Immature natural killer cell (primary cell): Measurements from ENCODE around the gene MSH5. TPM values are rescaled to one million over a fixed set of nuclear protein-coding genes. Genes with fewer than 3 reads are reported as not detected.

Experiments used
- DNase-seq, 3 donors: peaks; one replicate each; pipeline ENCODE4 v3.0.0; 2022; ENCODE audit warnings: mixed read lengths in 1 of 3
- H3K27ac Mint-ChIP-seq, 6 donors: one replicate each; pipeline ENCODE4 v1.8.0; 2020; ENCODE audit warnings: mixed read lengths in 6 of 6, mild to moderate bottlenecking in 5 of 6, inconsistent platforms in 4 of 6, moderate library complexity in 3 of 6
- H3K27me3 Mint-ChIP-seq, 3 donors: one replicate each; pipeline ENCODE4 v1.8.0; 2020 to 2021; ENCODE audit warnings: low read depth in 3 of 3, mild to moderate bottlenecking in 3 of 3, mixed read lengths in 3 of 3, moderate library complexity in 3 of 3, inconsistent platforms in 1 of 3
- H3K36me3 Mint-ChIP-seq, 3 donors: one replicate each; pipeline ENCODE4 v1.8.0; 2020; ENCODE audit warnings: mixed read lengths in 3 of 3, inconsistent platforms in 2 of 3, mild to moderate bottlenecking in 2 of 3
- H3K4me1 Mint-ChIP-seq, 2 donors: one replicate each; pipeline ENCODE4 v1.8.0; 2020; ENCODE audit warnings: inconsistent platforms in 2 of 2, mild to moderate bottlenecking in 2 of 2, mixed read lengths in 2 of 2, moderate library complexity in 1 of 2
- H3K4me3 Mint-ChIP-seq, 5 donors: one replicate each; pipeline ENCODE4 v1.8.0; 2020; ENCODE audit warnings: mild to moderate bottlenecking in 5 of 5, mixed read lengths in 5 of 5, inconsistent platforms in 3 of 5, moderate library complexity in 3 of 5
- H3K9me3 Mint-ChIP-seq, 6 donors: one replicate each; pipeline ENCODE4 v1.8.0; 2020; ENCODE audit warnings: mild to moderate bottlenecking in 6 of 6, mixed read lengths in 6 of 6, inconsistent platforms in 4 of 6, moderate library complexity in 3 of 6
- polyA plus RNA-seq, 3 donors: library from polyadenylated mRNA; unstranded; fragments of 300-500 nt; fragmentation: Illumina TruSeq; gene quantifications; one replicate each; pipeline ENCODE4 v1.2.3, GENCODE V29; 2021

MSH5 gene
- polyA plus RNA-seq, 3 donors from 2014 or later: 2.1 to 2.5 TPM; not detected in 1

GRCh38 chr6:31762356-31762755 is 22.6 kb downstream of the MSH5 start, which contains the start of gene SAPCD1:
Gene SAPCD1, plus strand, starts transcription at chr6:31762656. Its CDS starts 399 bp downstream, at chr6:31763055.
- no peak for DNase-seq
- Mint-ChIP-seq H3K4me3 (no peak within 1 kb of the TSS), H3K9me3 (no peaks in the 10 kb centered on the region), H3K36me3 (peaks cover 12 to 30% (median 16%) of the 10 kb centered on the region in 3 donors), H3K27me3 (peaks cover 0 to 2% (median 1%) of the 10 kb centered on the region in 3 donors), H3K27ac (peak within 1 kb of the TSS in 1 of 6 donors; percentile 45), H3K4me1 (no peaks in the 10 kb centered on the region)

GRCh38 chr6:31762878-31763618 is 23.2 kb downstream of the MSH5 start:
- H3K4me3 Mint-ChIP-seq: no peak overlapping the region
- H3K9me3 Mint-ChIP-seq: no peaks in the 10 kb centered on the region
- H3K36me3 Mint-ChIP-seq: peaks cover 12 to 30% (median 16%) of the 10 kb centered on the region in 3 donors
- H3K27me3 Mint-ChIP-seq: peaks cover 0 to 1% (median under 1%) of the 10 kb centered on the region in 3 donors
- H3K27ac Mint-ChIP-seq: no peak overlapping the region
- DNase-seq: no peak
- H3K4me1 Mint-ChIP-seq: no peaks in the 10 kb centered on the region

GRCh38 chr6:31763619-31763940 is 23.8 kb downstream of the MSH5 start:
- Mint-ChIP-seq H3K9me3 (no peaks in the 10 kb centered on the region), H3K4me3 (no peak overlapping the region), H3K27ac (peak overlapping the region in 1 of 6 donors; percentile 82), H3K4me1 (no peaks in the 10 kb centered on the region), H3K36me3 (peaks cover 12 to 30% (median 16%) of the 10 kb centered on the region in 3 donors), H3K27me3 (peaks cover 0 to 1% (median 0%) of the 10 kb centered on the region in 3 donors)
- DNase-seq: no peak

DNA sequence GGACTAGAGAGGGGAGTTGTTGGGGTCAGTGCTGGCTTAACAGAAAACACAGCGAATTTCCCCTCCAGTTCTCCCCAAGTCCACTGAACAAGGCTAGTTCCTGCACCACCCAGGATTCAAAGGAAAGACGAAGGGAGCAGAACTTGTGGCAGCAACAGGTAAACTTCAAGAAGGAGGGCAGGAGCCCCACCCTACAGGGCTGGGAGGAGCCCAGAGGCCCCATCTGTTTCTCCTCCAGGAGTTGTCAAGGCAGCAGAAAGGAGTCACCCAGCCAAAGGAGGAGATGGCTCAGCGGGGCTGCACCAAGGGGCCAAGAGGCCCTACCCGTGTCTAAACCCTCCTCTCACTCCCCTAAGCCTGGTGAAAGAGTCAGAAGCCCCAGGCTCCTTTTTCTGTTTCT is 24.4 kb downstream of the MSH5 start:
- DNase-seq: no peak
- Mint-ChIP-seq H3K4me1 (peaks cover 0 to 1% of the 10 kb centered on the region in 2 donors), H3K36me3 (peaks cover 12 to 24% (median 13%) of the 10 kb centered on the region in 3 donors), H3K27ac (peak overlapping the region in 1 of 6 donors; percentile 55), H3K4me3 (no peak overlapping the region), H3K27me3 (peaks cover 0 to 1% (median 0%) of the 10 kb centered on the region in 3 donors), H3K9me3 (no peaks in the 10 kb centered on the region)

- H3K4me3 Mint-ChIP-seq: no peak overlapping the region
- peaks cover 5 to 14% (median 8%) of the 10 kb centered on the region in 3 donors for H3K36me3 Mint-ChIP-seq
- H3K27ac Mint-ChIP-seq: no peak overlapping the region
- peaks cover 7 to 8% of the 10 kb centered on the region in 2 donors for H3K4me1 Mint-ChIP-seq
- peaks cover 0 to 1% (median 0%) of the 10 kb centered on the region in 3 donors for H3K27me3 Mint-ChIP-seq
- H3K9me3 Mint-ChIP-seq: no peaks in the 10 kb centered on the region
- no peak for DNase-seq
These were observed 25.7 kb downstream of the MSH5 start for GRCh38 chr6:31765559-31765909.

DNA sequence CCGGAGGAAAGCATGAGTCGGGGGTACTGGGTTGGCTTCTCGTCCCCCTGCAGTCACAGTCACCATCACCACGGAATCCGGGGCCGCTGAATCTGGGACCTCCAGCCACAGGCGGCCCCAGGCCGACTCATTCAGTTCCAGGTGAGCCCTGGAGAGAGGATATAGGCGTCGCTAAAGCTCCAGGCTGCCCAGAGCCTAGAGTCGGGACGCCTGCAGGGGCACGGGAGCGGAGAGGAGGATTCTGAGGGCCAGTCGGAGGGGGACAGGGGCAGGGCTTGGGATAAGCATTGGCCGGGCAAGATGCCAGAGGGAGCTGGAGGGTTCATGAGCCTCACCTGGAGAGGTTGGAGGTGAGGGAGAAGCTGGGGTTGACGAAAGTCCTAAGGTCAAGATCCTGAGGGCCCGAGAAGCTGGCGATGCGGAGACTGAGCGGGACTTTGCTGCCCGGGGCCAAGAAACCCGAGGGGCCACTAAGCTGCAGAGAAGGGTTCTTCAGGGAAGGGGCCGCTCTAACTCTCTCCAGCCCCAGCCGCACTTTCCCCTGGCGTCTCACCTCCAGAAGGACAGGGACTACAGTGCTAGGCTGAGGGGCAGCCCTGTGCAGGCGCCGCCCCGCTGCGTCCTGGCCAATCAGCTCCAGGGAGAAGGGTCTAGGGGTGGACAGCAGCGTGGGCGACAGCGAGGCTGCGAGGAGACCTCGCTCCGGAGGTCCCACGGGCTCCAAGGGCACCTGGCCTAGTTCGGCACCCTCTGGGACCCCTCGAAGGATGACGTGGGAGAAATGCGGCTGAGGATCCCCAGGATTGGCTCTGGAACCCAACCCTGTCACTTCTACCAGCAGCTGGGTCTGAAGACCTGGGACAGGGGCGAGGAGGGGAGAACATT is 26.3 kb downstream of the MSH5 start:
- Mint-ChIP-seq H3K27ac (no peak overlapping the region), H3K27me3 (peaks cover 0 to 1% (median 0%) of the 10 kb centered on the region in 3 donors)

DNA sequence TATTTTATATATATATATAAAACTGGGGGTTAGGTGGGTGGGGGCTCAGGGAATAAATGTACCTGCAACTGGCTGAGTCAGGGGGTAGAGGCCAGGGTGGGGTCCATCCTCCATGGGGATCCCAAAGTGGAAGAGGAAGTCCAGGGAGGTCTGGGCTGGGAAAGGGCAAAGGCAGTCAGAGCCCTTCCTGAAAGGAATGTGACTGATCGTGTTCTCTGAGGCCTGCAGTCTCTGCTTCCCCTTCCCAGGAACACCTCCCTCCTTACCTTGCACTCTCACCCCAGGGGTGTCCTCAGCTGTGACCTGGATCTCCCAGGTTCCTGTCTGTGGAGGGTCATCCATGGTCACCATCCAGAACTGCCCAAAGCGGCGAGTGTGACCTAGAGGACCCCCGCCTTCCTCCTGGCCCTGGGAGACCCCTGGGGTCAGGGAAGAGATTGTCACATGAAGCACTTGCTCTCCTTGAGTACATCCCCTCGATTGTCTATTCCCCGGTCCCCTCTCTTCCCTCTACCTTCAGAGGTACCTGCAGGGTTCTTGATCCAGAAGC is 27.4 kb downstream of the MSH5 start:
- peaks cover 14 to 17% of the 10 kb centered on the region in 2 donors for H3K4me1 Mint-ChIP-seq
- no peak overlapping the region for H3K27ac Mint-ChIP-seq
- no peak for DNase-seq
- H3K36me3 Mint-ChIP-seq: peaks cover 0 to 3% (median 3%) of the 10 kb centered on the region in 3 donors
- H3K27me3 Mint-ChIP-seq: peaks cover 0 to 1% (median 0%) of the 10 kb centered on the region in 3 donors
- no peak overlapping the region for H3K4me3 Mint-ChIP-seq
- no peaks in the 10 kb centered on the region for H3K9me3 Mint-ChIP-seq

More for the DNA sequence above, 26.3 kb downstream of the MSH5 start:
- H3K4me1 Mint-ChIP-seq: peaks cover 9 to 10% of the 10 kb centered on the region in 2 donors
- peaks cover 0 to 8% (median 3%) of the 10 kb centered on the region in 3 donors for H3K36me3 Mint-ChIP-seq
- H3K9me3 Mint-ChIP-seq: no peaks in the 10 kb centered on the region
- DNase-seq: no peak
- no peak overlapping the region for H3K4me3 Mint-ChIP-seq

- Mint-ChIP-seq H3K9me3 (no peaks in the 10 kb centered on the region), H3K36me3 (no peaks in the 10 kb centered on the region), H3K4me3 (no peak overlapping the region), H3K4me1 (peaks cover 20 to 28% of the 10 kb centered on the region in 2 donors), H3K27me3 (peaks cover 0 to 2% (median 1%) of the 10 kb centered on the region in 3 donors), H3K27ac (peak overlapping the region in 2 of 6 donors; percentile 28 to 49)
- no peak for DNase-seq
These were observed 28.8 kb downstream of the MSH5 start for GRCh38 chr6:31768363-31769257.

DNA sequence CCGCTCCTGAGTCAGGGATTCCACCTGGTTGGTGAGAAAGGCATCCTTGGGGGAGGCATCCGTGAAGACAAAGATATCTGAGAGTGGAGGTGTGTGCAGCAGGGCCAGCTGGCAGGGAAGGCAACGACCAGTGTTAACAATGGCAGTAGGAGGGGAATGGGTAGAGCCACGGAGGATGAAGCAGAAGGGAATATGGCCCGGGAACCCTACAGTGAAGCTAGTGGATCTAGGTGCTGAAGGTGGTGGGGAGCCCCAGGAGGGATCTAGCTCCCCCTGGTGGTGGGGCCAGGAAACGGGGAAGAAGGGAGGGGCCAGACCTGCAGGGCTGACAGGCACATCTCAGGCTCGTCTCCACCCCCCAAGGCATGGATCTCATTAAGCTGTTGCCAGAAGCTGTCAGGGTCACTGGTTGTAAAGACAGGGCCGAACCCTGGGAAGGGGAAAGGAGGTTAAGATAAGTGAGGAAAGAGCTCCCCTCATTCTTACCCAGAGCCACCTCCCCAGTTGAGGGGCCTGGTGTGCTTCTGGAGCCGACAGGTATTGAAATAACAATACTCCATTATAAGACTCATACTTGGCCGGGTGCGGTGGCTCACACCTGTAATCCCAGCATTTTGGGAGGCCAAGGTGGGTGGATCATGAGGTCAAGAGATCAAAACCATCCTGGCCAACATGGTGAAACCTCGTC is 30.0 kb downstream of the MSH5 start:
- H3K4me3 Mint-ChIP-seq: no peak overlapping the region
- no peaks in the 10 kb centered on the region for H3K9me3 Mint-ChIP-seq
- H3K27ac Mint-ChIP-seq: peak overlapping the region in 5 of 6 donors; percentile 10 to 66 (median 40)
- peaks cover 0 to 2% (median 1%) of the 10 kb centered on the region in 3 donors for H3K27me3 Mint-ChIP-seq
- peaks cover 20 to 28% of the 10 kb centered on the region in 2 donors for H3K4me1 Mint-ChIP-seq
- no peaks in the 10 kb centered on the region for H3K36me3 Mint-ChIP-seq
- peak; percentile 80 to 83 (median 83) for DNase-seq

GRCh38 chr6:31770860-31771259 is 31.1 kb downstream of the MSH5 start:
- peak overlapping the region in 1 of 5 donors; percentile 54 for H3K4me3 Mint-ChIP-seq
- peak overlapping the region in 4 of 6 donors; percentile 11 to 81 (median 69) for H3K27ac Mint-ChIP-seq
- peaks cover 20 to 33% of the 10 kb centered on the region in 2 donors for H3K4me1 Mint-ChIP-seq
- H3K27me3 Mint-ChIP-seq: peaks cover 1 to 2% (median 2%) of the 10 kb centered on the region in 3 donors
- DNase-seq: no peak
- H3K36me3 Mint-ChIP-seq: no peaks in the 10 kb centered on the region
- H3K9me3 Mint-ChIP-seq: no peaks in the 10 kb centered on the region

- Mint-ChIP-seq H3K4me1 (peaks cover 21 to 39% of the 10 kb centered on the region in 2 donors), H3K4me3 (peak overlapping the region in 4 of 5 donors; percentile 38 to 69 (median 57)), H3K27me3 (peaks cover 0 to 2% (median 2%) of the 10 kb centered on the region in 3 donors), H3K9me3 (no peaks in the 10 kb centered on the region), H3K36me3 (no peaks in the 10 kb centered on the region), H3K27ac (peak overlapping the region in 2 of 6 donors; percentile 31 to 50)
- no peak for DNase-seq
These were observed 32.2 kb downstream of the MSH5 start for GRCh38 chr6:31771992-31772358.

- no peaks in the 10 kb centered on the region for H3K9me3 Mint-ChIP-seq
- peaks cover 0 to 2% (median 2%) of the 10 kb centered on the region in 3 donors for H3K27me3 Mint-ChIP-seq
- no peak overlapping the region for H3K4me3 Mint-ChIP-seq
- H3K4me1 Mint-ChIP-seq: peaks cover 23 to 40% of the 10 kb centered on the region in 2 donors
- no peak for DNase-seq
- H3K36me3 Mint-ChIP-seq: no peaks in the 10 kb centered on the region
- H3K27ac Mint-ChIP-seq: peak overlapping the region in 2 of 6 donors; percentile 2 to 66
These were observed 35.4 kb downstream of the MSH5 start for GRCh38 chr6:31775184-31775583.
